Astrocyte of the spinal cord (primary cell): ENCODE data around the gene GOLGA6L9.
"Not testable (repeated sequence)": the region's sequence is repeated elsewhere in the genome, so short reads cannot be mapped to it uniquely, and the experiment has no call there.

ENCODE experiments used
- DNase-seq: peaks from one replicate; pipeline ENCODE4 v3.0.0; 2011; ENCODE audit warnings: low read depth, low spot score
- H3K4me3 ChIP-seq: 2 replicates; pipeline ENCODE4 v1.5.1; 2011; ENCODE audit warnings: low read depth, mild to moderate bottlenecking, low read length, moderate library complexity
- CTCF ChIP-seq: IDR thresholded peaks from 2 replicates; pipeline ENCODE4 v1.5.1; 2012; ENCODE audit warnings: low read depth, mild to moderate bottlenecking, low read length, inconsistent platforms
- in situ Hi-C: cut with HindIII; loops from 2 replicates; pipeline ENCODE4 v1.10.0; 2017; ENCODE audit warnings: low sequenced_read_pairs

Gene GOLGA6L9

GRCh38 chr15:82411595-82411994, 18.0 kb upstream of the GOLGA6L9 start:
- DNase-seq, H3K4me3 ChIP-seq, in situ Hi-C loops: not testable (repeated sequence)

GRCh38 chr15:82414525-82415191, 15.0 kb upstream of the GOLGA6L9 start:
- in situ Hi-C loops, DNase-seq, H3K4me3 ChIP-seq: not testable (repeated sequence)

GRCh38 chr15:82420516-82420915, 9.1 kb upstream of the GOLGA6L9 start:
- in situ Hi-C loops, H3K4me3 ChIP-seq, DNase-seq: not testable (repeated sequence)

DNA sequence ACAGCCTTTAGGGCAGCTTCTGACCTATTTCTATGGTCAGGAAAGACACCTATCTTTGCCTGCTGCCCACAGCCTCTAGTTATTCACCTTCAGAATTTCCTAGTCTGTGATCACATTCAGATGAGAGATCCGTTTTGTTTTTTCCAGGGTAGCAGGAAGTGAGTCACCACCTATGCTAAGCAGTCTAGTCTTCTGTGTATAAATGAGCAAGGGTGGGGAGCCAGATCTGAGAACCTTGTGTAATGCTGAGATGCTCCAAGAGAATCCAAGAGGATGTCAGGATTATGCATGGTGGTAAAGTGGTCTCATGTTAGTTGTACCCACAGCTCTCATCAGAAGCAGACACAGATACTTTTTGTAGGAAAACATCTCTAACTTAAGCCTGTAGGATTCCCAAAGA, 8.7 kb upstream of the GOLGA6L9 start:
- DNase-seq, in situ Hi-C loops: not testable (repeated sequence)

DNA sequence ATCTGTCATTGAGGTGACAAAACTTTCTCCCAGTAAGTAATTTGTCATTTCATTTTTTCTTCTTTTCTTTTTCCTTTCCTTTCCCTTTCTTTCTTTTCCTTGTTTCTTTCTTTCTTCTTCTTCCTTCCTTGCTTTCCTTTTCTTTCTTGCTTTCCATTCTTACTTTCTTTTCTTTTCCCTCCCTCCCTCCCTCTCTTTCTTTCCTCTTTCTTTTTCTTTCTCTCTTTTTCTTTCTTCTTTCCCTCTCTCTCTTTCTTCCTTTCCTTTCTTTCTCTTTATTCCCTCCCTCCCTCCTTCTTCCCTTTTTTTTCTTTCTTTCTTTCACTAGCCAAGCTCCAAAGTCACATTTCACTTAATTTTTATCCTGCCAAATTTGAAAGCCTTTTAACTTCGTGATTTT, 2.5 kb upstream of the GOLGA6L9 start:
- H3K4me3 ChIP-seq, DNase-seq, in situ Hi-C loops: not testable (repeated sequence)

More for the DNA sequence above, 8.7 kb upstream of the GOLGA6L9 start:
- not testable (repeated sequence) for H3K4me3 ChIP-seq

DNA sequence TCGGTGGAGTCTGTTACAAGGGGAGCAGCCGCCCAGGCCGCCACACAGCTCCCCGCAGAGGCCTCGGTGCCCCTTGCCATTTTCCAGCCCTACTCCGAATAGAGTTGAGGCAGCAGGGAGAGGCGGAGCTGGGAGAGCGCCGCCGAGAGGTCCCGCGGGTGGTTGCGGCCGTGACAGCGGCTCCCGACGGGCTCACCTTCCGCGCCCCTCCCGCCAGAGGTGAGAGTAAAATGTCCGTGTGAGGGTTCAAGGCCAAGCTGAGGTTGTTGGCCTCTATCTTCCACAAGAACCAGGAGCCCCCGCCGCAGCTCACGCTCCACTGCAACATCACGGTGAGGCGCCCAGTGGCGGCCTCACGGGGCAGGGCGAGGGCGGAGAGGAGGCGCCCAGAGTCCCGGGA, 15.8 kb downstream of the GOLGA6L9 start:
- peak overlapping the region; percentile 45 for H3K4me3 ChIP-seq
- DNase-seq, in situ Hi-C loops: not testable (repeated sequence)

DNA sequence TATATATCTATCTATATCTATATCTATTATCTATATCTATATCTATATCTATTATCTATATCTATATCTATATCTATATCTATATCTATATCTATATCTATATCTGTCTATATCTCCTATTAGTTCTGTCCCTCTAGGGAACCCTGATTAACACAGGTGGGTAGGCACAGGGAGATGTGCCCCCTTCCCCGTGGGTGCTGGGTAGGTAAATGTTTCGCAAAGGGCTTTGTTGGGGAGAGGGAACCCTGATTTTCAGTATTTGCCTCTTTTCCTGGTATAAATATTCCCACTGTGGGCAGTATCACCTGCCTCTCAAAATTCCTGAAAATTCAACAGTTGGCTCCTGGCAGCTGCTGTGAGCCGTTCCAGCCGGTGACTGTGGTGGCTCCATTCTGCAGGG, 27.7 kb downstream of the GOLGA6L9 start:
- DNase-seq, in situ Hi-C loops, H3K4me3 ChIP-seq: not testable (repeated sequence)

GRCh38 chr15:82465629-82466028, 36.0 kb downstream of the GOLGA6L9 start:
- DNase-seq, H3K4me3 ChIP-seq, in situ Hi-C loops: not testable (repeated sequence)

DNA sequence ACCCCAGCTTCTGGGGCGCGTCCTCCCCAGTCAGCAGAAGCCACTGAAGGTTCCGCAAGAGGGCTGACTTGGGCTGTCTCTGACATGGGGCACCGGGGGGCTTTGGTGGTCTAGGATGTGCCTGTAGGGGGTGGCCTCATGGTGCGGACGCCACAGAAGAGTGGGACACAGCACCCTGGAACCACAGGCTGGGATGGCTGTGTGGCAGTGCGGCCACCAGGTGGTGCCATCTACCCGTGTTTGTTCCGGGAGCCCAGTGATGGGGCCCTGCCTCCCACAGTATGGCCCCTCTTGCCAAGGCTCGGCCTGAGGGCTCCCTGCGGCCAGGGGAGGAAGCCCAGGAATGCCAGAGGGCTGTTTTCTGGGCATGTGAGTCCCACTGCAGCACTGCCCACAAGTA, 38.6 kb downstream of the GOLGA6L9 start:
- TF ChIP-seq CTCF = peak; percentile 2
- H3K4me3 ChIP-seq, DNase-seq, in situ Hi-C loops: not testable (repeated sequence)

DNA sequence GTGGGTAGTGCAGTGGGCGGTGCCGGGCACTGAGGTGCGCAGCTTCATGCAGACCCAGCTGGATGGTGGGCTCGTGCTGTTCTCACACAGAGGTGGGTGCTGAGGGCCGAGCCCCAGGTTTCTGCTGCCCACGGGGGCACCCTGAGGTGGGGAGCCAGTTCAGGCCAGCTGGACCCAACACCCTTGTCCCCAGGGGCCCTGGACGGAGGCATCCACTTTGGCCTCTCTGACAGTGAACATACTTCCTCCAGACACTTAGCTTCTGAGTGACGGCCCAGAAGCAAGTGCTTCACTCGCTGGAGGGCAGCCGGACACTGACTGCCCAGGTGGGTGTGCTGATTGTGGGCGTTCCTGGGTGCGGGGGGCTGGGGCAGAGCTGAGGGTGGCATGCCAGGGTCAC, 39.8 kb downstream of the GOLGA6L9 start:
- in situ Hi-C loops, DNase-seq, H3K4me3 ChIP-seq: not testable (repeated sequence)

DNA sequence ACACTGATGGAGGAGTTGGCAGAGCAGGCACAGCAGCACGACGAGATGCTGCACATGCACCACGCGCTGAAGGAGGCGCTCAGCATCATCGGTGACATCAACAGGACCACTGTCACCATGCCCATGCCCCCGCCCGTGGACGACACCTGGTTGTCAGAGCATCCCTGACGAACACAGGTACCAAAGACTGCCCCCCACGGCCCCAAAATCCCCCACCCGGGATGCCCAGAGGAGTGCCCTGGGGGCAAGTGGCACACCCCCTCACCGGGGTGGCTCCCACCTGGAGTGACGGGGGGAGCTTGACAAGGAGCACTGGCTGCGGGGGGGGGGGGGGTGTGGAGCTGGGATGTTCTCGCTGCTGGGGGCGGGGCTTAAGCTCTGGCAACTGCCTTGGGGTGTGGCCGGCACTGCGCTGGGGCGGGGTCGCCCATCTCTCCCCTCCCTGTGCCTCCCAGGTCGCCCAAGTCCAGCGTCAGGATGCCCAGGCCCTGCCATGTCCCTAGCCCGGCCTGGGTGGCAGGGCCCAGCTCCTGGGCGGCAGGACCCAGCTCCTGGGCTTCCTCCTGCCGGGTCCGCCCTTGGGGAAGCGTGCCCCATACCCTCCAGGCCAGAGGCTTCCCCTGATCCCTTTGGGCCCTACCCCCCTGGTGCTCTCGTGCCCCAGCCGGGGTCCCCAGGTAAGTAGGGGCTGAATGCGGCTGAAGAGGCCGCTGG, 42.8 kb downstream of the GOLGA6L9 start:
- H3K4me3 ChIP-seq, in situ Hi-C loops, DNase-seq: not testable (repeated sequence)

GRCh38 chr15:82474596-82475325, 45.1 kb downstream of the GOLGA6L9 start:
- in situ Hi-C loops, H3K4me3 ChIP-seq, DNase-seq: not testable (repeated sequence)

GRCh38 chr15:82475345-82475967, 45.8 kb downstream of the GOLGA6L9 start:
- H3K4me3 ChIP-seq, in situ Hi-C loops, DNase-seq: not testable (repeated sequence)

DNA sequence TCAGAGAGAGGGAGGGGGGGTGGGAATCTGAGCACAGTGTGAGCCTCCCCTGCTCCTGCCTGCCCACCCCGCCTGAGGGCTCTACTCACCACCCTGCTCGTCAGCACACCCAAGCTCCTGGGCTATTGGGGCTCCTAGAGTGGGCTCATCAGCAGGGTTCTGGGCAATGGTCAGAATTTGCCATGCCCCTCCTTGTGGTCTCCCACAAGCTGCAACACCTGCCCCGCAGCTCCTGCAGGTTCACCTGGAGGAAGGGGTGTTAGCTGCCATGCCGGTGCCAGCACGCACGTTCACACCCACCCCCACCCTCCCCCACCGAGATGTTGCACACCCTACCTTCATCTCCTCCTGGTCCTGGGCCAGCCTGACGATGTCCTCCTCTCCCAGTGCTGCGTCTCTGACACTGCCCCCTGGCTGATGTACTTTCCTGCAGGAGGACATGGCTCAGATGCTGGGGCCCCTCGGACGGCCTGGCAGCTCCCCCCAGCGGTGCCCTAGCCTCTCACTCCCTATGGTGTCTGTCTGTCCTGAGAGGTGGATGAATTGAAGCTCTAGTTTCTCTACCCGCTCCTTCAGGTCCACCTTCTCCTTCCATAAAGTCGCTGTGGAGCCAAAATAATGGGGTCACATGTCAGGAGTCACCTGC, 47.2 kb downstream of the GOLGA6L9 start:
- in situ Hi-C loops, H3K4me3 ChIP-seq, DNase-seq: not testable (repeated sequence)

GRCh38 chr15:82477343-82478057, 47.9 kb downstream of the GOLGA6L9 start:
- DNase-seq, H3K4me3 ChIP-seq, in situ Hi-C loops: not testable (repeated sequence)
